ENCODE results near the gene KLLN. TPM values are rescaled to one million over a fixed set of nuclear protein-coding genes. Genes with fewer than 3 reads are reported as not detected.
"Not testable (repeated sequence)": the region's sequence is repeated elsewhere in the genome, so short reads cannot be mapped to it uniquely, and the experiment has no call there.

The KLLN gene
- total RNA-seq, 4 donors from 2014 or later = 0.04 to 0.95 (median 0.40) TPM

DNA sequence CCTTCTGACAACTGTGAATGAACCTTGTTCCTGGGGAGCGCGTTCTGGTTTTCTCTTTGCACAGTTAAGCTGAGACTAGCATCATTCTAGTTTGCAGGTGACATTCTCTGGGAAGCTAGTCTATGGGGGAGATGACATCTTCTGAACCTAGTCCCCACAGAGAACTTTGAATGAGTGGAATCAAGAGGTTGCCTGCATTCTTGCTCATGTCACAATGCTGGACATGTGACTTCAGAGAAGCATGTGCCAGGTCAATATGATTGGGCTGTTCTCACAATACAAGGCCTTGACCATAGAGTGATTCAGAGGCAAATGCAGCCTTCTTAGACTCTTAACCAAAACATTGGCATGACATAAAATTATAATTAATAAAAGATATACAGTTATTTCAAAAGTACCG lies 22.1 kb downstream of the KLLN start:
- intact Hi-C loops (cut with DNase I; ENCODE audit: low total_unique reads) = no loop called here
- no peak overlapping the region for H3K4me3 ChIP-seq (ENCODE audit: low read depth, poor library complexity, severe bottlenecking)
- TF ChIP-seq POLR2A (IDR thresholded peaks at IDR 0.05) (no peak), CTCF (IDR thresholded peaks at IDR 0.05) (no peak)
- DNase-seq (ENCODE audit: low spot score in 2 of 2) = no peak
- WGBS, 2 donors = 91 to 94% methylated on average over 3 of the region's 3 CpGs

- 61 to 62% methylated on average over 2 of the region's 2 CpGs for WGBS, 2 donors
- intact Hi-C loops (cut with DNase I; ENCODE audit: low total_unique reads) = no loop called here
- no peak overlapping the region for H3K4me3 ChIP-seq (ENCODE audit: low read depth, poor library complexity, severe bottlenecking)
- DNase-seq (ENCODE audit: low spot score in 2 of 2) = no peak
- TF ChIP-seq POLR2A (IDR thresholded peaks at IDR 0.05) (no peak), CTCF (IDR thresholded peaks at IDR 0.05) (no peak)
Observed at GRCh38 chr10:87838650-87839049, 24.7 kb downstream of the KLLN start.

DNA sequence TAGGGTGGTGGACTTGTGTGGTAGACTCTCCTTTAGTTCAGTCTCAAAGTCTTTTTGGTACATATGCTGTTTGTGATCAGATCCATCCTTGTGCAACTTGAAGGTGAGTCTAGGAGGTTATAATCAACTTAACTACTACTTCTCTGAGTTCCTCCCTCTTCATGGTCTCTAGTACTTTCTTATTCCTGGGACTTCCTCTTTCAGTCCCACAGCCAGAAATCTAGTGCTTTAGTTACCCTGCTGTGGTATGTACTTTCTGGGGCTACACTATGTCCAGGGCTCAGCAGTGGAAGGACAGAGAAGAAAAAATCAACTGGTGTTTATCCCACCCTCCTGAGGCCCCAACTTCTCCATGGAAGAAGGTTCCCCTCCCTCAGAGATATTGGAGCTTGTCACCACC lies 25.9 kb downstream of the KLLN start:
- no peak for DNase-seq (ENCODE audit: low spot score in 2 of 2)
- no peak overlapping the region for H3K4me3 ChIP-seq (ENCODE audit: low read depth, poor library complexity, severe bottlenecking)
- TF ChIP-seq CTCF (IDR thresholded peaks at IDR 0.05) = no peak
- TF ChIP-seq POLR2A (IDR thresholded peaks at IDR 0.05) = no peak
- intact Hi-C loops (cut with DNase I; ENCODE audit: low total_unique reads) = no loop called here

DNA sequence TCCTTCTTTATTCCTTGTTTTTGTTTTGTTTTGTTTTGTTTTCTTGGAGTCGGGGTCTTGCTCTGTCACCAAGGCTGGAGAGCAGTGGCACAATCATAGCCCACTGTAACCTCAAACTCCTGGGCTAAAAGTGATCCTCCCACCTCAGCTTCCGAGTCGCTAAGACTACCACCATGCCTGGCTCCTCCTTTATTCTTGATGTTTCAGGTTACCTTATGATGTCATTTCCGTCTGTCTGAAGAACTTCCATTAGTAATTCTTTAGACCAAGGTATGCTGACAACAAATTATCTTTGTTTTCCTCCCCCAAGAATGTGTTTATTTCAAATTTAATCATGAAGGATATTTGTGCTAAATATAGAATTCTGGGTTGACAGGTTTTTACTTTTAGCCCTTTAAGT lies 27.2 kb downstream of the KLLN start:
- H3K4me3 ChIP-seq (ENCODE audit: low read depth, poor library complexity, severe bottlenecking) = no peak overlapping the region
- WGBS, 2 donors = 90 to 96% methylated on average over 4 of the region's 4 CpGs
- TF ChIP-seq POLR2A (IDR thresholded peaks at IDR 0.05) (no peak), CTCF (IDR thresholded peaks at IDR 0.05) (no peak)
- DNase-seq (ENCODE audit: low spot score in 2 of 2) = no peak
- intact Hi-C loops (cut with DNase I; ENCODE audit: low total_unique reads) = no loop called here

DNA sequence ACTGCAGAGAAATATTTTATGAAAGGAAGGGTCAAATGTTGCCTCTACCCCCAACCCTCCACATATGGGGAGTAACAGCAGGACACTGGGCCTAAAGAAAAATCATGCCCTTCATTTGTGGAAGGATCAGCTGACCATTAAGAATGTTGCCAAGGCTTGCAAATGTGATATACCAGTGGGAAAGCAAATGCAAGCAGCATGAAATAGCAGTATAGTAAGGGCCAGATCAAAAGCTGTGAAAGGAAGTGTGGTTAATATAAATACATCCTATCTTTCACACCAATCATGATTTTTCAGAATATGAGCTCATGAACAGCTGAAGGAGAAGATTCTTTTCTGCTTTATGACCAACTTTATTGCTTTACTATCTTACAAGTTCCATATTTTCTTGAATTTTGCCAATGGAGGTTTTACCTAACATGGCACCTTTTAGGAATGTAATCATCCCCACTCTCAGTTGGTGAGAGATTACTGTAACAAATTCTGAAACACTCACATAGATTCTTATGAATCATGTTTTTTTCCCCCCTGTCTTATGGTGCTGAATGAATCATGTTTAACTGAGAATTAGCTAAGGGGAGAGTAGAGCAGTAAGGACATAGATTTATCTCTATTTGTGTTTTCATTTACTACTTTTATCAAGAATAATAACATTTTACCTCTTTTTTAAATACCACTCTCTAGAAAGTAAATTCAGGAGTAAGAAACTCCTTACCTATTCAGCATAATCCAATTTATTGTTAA lies 33.2 kb downstream of the KLLN start:
- no peak for TF ChIP-seq CTCF (IDR thresholded peaks at IDR 0.05)
- intact Hi-C loops (cut with DNase I; ENCODE audit: low total_unique reads) = no loop called here
- no peak overlapping the region for H3K4me3 ChIP-seq (ENCODE audit: low read depth, poor library complexity, severe bottlenecking)
- DNase-seq (ENCODE audit: low spot score in 2 of 2) = no peak

GRCh38 chr10:87829051-87829450 lies 34.3 kb downstream of the KLLN start:
- DNase-seq (ENCODE audit: low spot score in 2 of 2); intact Hi-C loops (cut with DNase I; ENCODE audit: low total_unique reads); H3K4me3 ChIP-seq (ENCODE audit: low read depth, poor library complexity, severe bottlenecking): not testable (repeated sequence)
- 92 to 94% methylated on average over 4 of the region's 4 CpGs for WGBS, 2 donors
